Peyer's patch (tissue), 4 donors: ENCODE results near the gene KRTAP1-1. TPM values are rescaled to one million over a fixed set of nuclear protein-coding genes. Genes with fewer than 3 reads are reported as not detected.

Source experiments
- DNase-seq, 3 donors: peaks; one replicate each; pipeline ENCODE4 v3.0.0-alpha.2; 2017 to 2019
- H3K27ac ChIP-seq, 4 donors: fragments of 200-600 bp; sonication (generic); one replicate each; pipeline ENCODE4 v1.5.1; 2016 to 2019
- H3K27me3 ChIP-seq, 2 donors: fragments of 200-600 bp; sonication (generic); one replicate each; pipeline ENCODE4 v1.5.1; 2019
- H3K36me3 ChIP-seq, 3 donors: fragments of 200-600 bp; sonication (generic); one replicate each; pipeline ENCODE4 v1.5.1; 2016 to 2019
- H3K4me1 ChIP-seq, 4 donors: fragments of 200-600 bp; sonication (generic); one replicate each; pipeline ENCODE4 v1.5.1; 2016 to 2019
- H3K4me3 ChIP-seq, 4 donors: fragments of 200-600 bp; sonication (generic); 1 replicate in 3 of 4; 2 replicates in 1 of 4; pipeline ENCODE4 v1.5.1; 2016 to 2019; ENCODE audit warnings: mild to moderate bottlenecking in 1 of 4
- H3K9me3 ChIP-seq, 4 donors: fragments of 200-600 bp; sonication (generic); one replicate each; pipeline ENCODE4 v1.5.1; 2016 to 2019; ENCODE audit warnings: mild to moderate bottlenecking in 1 of 4
- CTCF ChIP-seq, 6 experiments: fragments of 450-650 bp in 4 of 6; fragments of 200-600 bp in 2 of 6; sonication (generic) in 1 of 6; IDR thresholded peaks; one replicate each; pipeline ENCODE4 v1.5.1; 2017 to 2019; ENCODE audit warnings: antibody characterized with exemption in 6 of 6, mild to moderate bottlenecking in 3 of 6, moderate library complexity in 1 of 6
- POLR2A ChIP-seq, 2 donors: fragments of 450-650 bp; IDR thresholded peaks; one replicate each; pipeline ENCODE4 v1.5.1; 2017; ENCODE audit warnings: antibody characterized with exemption in 2 of 2, mild to moderate bottlenecking in 2 of 2, moderate library complexity in 2 of 2
- total RNA-seq, 4 donors: library from RNA; depleted of rRNA; stranded (reverse); fragments of >200 nt; gene quantifications; one replicate each; pipeline ENCODE4 v1.1.0, GENCODE V29; 2016

The KRTAP1-1 gene
- total RNA-seq, 4 donors from 2014 or later, result not detected

DNA sequence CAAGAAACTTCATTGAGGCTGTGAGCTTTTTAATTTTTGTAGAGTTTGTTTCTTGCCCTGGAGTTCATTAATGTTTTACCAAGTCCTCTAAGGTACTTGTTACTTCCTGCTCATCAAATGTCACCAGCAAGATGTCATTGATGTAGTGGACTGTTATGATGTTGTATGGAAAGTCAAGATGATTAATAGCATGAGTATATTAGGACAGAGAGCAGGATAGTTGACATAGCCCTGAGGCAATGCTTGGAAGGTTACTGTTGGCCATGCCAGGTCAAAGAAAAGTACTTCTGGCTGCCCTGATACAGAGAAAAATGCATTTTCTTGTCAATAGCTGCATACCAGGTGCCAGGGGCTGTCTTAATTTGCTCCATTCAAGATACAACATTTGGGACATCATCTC lies 20.9 kb downstream of the KRTAP1-1 start:
- Histone ChIP-seq H3K27me3 (no peaks in the 10 kb centered on the region), H3K9me3 (no peaks in the 10 kb centered on the region), H3K4me3 (no peak overlapping the region), H3K4me1 (no peaks in the 10 kb centered on the region), H3K36me3 (no peaks in the 10 kb centered on the region), H3K27ac (no peak overlapping the region)
- no peak for DNase-seq
- TF ChIP-seq CTCF (IDR thresholded peaks at IDR 0.05) (no peak), POLR2A (IDR thresholded peaks at IDR 0.05) (no peak)

GRCh38 chr17:41019415-41019814 lies 21.8 kb downstream of the KRTAP1-1 start:
- Histone ChIP-seq H3K36me3 (no peaks in the 10 kb centered on the region), H3K27me3 (no peaks in the 10 kb centered on the region), H3K9me3 (no peaks in the 10 kb centered on the region), H3K4me1 (no peaks in the 10 kb centered on the region), H3K27ac (no peak overlapping the region), H3K4me3 (no peak overlapping the region)
- TF ChIP-seq CTCF (IDR thresholded peaks at IDR 0.05) (no peak), POLR2A (IDR thresholded peaks at IDR 0.05) (no peak)
- no peak for DNase-seq

DNA sequence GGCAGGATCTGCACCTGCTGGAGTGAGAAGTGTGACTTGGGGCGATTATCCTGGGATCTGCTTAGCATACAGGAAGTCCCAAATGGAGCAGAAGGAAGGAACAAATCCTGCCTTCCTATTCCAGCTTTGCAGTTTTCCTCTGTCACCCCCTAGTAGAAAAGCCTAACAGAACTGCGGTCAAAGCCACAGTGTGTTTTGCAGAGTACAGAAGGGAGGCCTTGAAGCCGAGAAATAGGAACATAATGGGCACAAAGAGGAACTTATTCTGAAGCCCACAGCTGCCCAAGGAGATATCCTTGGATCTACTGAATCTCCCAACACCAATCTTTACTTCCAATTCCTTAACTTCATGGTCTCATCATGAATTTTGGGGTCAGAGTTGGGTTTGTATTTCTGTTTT lies 22.7 kb downstream of the KRTAP1-1 start:
- H3K27ac ChIP-seq, result no peak overlapping the region
- H3K4me3 ChIP-seq, result no peak overlapping the region
- no peaks in the 10 kb centered on the region for H3K36me3 ChIP-seq
- H3K9me3 ChIP-seq, result no peaks in the 10 kb centered on the region
- H3K4me1 ChIP-seq, result no peaks in the 10 kb centered on the region
- DNase-seq, result no peak
- no peak for TF ChIP-seq POLR2A (IDR thresholded peaks at IDR 0.05)
- no peak for TF ChIP-seq CTCF (IDR thresholded peaks at IDR 0.05)
- H3K27me3 ChIP-seq, result no peaks in the 10 kb centered on the region

DNA sequence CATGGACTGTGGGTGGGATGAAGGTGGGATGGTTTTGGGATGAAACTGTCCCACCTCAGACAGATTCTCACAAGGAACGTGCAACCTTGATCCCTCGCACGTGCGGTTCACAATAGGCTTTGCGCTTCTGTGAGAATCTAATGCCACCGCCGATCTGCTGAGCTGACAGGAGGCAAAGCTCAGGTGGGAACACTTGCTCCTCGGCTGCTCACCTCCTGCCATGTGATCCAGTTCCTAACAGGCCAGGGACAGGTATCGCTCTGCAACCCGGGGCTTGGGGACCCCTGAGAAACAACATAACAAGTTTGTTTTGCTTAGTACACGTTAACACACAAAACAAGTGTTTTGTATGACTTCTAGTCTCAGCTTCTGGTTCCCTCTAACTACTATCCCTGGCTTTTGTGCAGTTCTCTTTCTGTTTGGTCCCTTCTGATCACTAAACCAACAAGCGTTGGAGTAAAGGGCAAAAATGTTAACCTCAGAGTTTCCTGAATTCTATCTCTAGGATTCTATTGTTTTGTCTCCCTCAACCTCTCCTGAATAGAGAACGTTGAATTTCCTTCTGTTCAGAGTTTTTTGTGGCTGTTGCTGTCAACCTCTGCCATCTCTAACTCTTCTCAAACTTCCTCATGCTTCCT lies 24.6 kb downstream of the KRTAP1-1 start:
- Histone ChIP-seq H3K27me3 (no peaks in the 10 kb centered on the region), H3K36me3 (no peaks in the 10 kb centered on the region), H3K9me3 (no peaks in the 10 kb centered on the region), H3K4me3 (no peak overlapping the region), H3K4me1 (no peaks in the 10 kb centered on the region), H3K27ac (no peak overlapping the region)
- TF ChIP-seq POLR2A (IDR thresholded peaks at IDR 0.05), result no peak
- TF ChIP-seq CTCF (IDR thresholded peaks at IDR 0.05), result no peak
- no peak for DNase-seq

DNA sequence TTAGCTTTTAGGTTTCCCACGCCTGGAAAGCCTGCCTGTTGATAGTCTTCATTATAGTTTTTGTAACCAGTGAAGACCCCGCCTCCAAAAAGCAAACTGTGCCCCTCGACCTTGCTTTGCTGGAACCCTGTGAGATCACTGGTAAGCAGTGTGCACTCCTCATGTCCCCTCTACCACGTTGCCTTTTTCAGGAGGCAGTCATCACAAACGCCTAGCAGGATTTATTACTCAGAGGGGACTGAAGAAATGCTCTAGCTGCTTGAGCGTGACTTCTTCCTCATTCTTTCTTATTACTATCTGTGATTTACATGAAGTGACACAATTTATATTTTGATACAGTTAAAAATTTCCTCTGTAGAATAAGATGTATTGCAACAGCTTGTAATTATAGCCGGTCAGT lies 25.8 kb downstream of the KRTAP1-1 start:
- no peaks in the 10 kb centered on the region for H3K4me1 ChIP-seq
- H3K36me3 ChIP-seq, result no peaks in the 10 kb centered on the region
- H3K27me3 ChIP-seq, result no peaks in the 10 kb centered on the region
- no peak overlapping the region for H3K4me3 ChIP-seq
- TF ChIP-seq POLR2A (IDR thresholded peaks at IDR 0.05) (no peak), CTCF (IDR thresholded peaks at IDR 0.05) (no peak)
- DNase-seq, result no peak
- H3K9me3 ChIP-seq, result no peaks in the 10 kb centered on the region
- H3K27ac ChIP-seq, result no peak overlapping the region

DNA sequence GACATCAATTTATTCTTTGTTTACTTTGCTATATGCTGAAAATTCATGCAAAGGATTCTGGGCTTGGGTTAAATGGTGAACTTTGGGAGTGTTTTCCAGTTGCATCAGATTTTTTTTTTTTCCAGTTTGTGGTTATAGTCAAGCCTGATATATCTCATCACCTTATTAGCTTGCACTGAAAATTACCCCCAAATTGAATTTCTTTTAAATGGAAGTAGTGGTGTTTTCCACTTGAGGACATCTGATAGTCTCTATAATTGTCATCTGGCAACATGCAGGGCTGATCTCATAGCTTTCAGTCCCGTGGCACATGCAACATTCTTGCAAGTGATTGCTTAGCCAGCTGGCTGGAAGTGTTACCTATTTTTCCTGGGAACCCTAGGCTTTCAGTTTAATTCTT lies 27.6 kb downstream of the KRTAP1-1 start:
- H3K9me3 ChIP-seq, result no peaks in the 10 kb centered on the region
- DNase-seq, result no peak
- no peaks in the 10 kb centered on the region for H3K36me3 ChIP-seq
- no peaks in the 10 kb centered on the region for H3K4me1 ChIP-seq
- no peak overlapping the region for H3K27ac ChIP-seq
- H3K4me3 ChIP-seq, result no peak overlapping the region
- no peaks in the 10 kb centered on the region for H3K27me3 ChIP-seq
- TF ChIP-seq POLR2A (IDR thresholded peaks at IDR 0.05), result no peak
- TF ChIP-seq CTCF (IDR thresholded peaks at IDR 0.05), result no peak
